ENCODE results near the gene MACROD1.

DNA sequence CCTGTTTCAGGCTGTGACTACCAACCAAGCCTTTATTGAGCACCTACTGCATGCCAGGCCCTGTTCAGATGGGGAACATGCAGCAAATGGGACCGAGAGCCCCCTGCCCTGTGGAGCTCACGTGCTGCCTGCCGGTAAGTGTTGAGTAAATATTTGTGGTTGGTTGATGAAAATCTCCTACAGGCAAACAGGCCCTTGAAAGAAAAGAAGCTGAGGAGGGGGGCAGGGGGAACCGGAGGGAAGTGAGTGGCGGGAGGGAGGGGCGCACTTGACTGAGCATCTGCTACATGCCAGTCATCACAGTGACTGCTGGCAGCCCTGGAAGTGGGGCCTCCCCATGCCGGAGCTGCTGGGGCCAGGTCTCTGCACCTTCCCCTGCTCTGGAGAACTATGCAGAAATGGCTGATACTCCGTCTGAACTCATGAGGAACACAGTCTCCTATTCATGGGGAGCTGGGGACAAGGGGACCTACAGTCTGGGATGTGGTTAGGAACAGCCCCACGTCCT lies 34.2 kb downstream of the MACROD1 start:
- TF ChIP-seq, protein P1, sequence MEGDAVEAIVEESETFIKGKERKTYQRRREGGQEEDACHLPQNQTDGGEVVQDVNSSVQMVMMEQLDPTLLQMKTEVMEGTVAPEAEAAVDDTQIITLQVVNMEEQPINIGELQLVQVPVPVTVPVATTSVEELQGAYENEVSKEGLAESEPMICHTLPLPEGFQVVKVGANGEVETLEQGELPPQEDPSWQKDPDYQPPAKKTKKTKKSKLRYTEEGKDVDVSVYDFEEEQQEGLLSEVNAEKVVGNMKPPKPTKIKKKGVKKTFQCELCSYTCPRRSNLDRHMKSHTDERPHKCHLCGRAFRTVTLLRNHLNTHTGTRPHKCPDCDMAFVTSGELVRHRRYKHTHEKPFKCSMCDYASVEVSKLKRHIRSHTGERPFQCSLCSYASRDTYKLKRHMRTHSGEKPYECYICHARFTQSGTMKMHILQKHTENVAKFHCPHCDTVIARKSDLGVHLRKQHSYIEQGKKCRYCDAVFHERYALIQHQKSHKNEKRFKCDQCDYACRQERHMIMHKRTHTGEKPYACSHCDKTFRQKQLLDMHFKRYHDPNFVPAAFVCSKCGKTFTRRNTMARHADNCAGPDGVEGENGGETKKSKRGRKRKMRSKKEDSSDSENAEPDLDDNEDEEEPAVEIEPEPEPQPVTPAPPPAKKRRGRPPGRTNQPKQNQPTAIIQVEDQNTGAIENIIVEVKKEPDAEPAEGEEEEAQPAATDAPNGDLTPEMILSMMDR (IDR thresholded peaks at IDR 0.05 in 8 of 11, conservative IDR thresholded peaks at IDR 0.05 in 3 of 11): no peak
- TF ChIP-seq POLR2A (IDR thresholded peaks at IDR 0.05) (no peak), POLR2AphosphoS5 (IDR thresholded peaks at IDR 0.05) (no peak)

All from spleen (tissue), 7 donors.